SU-DHL-6 (cell line): ENCODE measurements around the gene SH3TC2.

Experiments
- CTCF ChIP-seq: fragments of 200-600 bp; sonication (generic); IDR thresholded peaks from one replicate; pipeline ENCODE4 v1.5.1; 2017; ENCODE audit warnings: antibody characterized with exemption, mild to moderate bottlenecking, low read length, moderate library complexity; ENCODE audit not compliant: insufficient read depth, poor library complexity, severe bottlenecking
- EZH2phosphoT487 ChIP-seq: fragments of 200-600 bp; sonication (generic), shearing (Covaris generic); conservative IDR thresholded peaks from 2 replicates; pipeline ENCODE4 v1.6.1; 2018; ENCODE audit warnings: mild to moderate bottlenecking, antibody characterized with exemption, low read length, moderate library complexity, mixed read lengths

GRCh38 chr5:149042865-149043264 lies 20.0 kb downstream of the SH3TC2 start:
- TF ChIP-seq CTCF (no peak), EZH2phosphoT487 (no peak)
